HFF-Myc (cell line): Measurements from ENCODE around the gene ARMC9.

Experiments
- DNase-seq: peaks from one replicate; pipeline ENCODE4 v3.0.0-alpha.2; 2011; ENCODE audit warnings: low read depth; ENCODE audit errors: extremely low read depth
- H3K4me3 ChIP-seq: replicated peaks from 2 replicates; pipeline ENCODE4 v1.5.1; 2011; ENCODE audit warnings: low read depth, mild to moderate bottlenecking, control low read depth, low read length
- TF ChIP-seq, protein P1 (sequence below): IDR thresholded peaks from 2 replicates; pipeline ENCODE4 v1.5.1; 2012; ENCODE audit warnings: mild to moderate bottlenecking, low read depth, low read length, control low read depth; ENCODE audit errors: missing control alignments

Gene ARMC9

DNA sequence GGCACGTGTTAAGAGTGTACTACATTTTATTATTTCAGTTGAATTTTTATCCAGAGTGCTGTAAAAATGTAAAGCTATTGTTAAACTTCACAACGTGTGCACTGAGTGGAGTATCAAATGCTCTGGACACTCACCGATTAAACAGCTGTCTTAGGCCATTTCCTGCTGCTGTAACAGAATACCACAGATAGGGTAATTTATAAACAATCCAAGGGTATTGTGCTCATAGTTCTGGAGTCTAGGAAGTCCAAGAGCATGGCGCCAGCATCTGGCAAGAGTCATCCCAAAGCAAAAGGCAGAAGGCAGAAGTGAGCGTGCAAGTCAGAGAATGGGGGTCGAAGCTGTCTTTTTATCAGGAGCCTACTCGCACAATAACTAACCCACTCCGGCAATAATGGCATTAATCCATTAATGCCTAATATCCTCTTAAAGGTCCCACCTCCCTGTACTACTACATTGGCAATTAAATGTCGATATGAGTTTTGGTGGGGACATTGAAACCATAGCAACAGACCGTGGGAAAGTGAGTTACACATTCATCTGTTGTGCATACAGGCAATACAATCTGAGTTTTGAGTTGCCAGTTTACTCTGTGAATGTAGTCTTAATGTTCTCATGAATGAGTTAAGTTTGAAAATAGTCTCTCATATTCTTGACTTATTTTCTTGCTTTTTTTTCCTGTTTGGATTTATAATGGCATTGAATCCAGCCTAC, 64.8 kb downstream of the ARMC9 start:
- no peak for DNase-seq
- TF ChIP-seq, protein P1, sequence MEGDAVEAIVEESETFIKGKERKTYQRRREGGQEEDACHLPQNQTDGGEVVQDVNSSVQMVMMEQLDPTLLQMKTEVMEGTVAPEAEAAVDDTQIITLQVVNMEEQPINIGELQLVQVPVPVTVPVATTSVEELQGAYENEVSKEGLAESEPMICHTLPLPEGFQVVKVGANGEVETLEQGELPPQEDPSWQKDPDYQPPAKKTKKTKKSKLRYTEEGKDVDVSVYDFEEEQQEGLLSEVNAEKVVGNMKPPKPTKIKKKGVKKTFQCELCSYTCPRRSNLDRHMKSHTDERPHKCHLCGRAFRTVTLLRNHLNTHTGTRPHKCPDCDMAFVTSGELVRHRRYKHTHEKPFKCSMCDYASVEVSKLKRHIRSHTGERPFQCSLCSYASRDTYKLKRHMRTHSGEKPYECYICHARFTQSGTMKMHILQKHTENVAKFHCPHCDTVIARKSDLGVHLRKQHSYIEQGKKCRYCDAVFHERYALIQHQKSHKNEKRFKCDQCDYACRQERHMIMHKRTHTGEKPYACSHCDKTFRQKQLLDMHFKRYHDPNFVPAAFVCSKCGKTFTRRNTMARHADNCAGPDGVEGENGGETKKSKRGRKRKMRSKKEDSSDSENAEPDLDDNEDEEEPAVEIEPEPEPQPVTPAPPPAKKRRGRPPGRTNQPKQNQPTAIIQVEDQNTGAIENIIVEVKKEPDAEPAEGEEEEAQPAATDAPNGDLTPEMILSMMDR, result no peak
- H3K4me3 ChIP-seq, result no peak overlapping the region

DNA sequence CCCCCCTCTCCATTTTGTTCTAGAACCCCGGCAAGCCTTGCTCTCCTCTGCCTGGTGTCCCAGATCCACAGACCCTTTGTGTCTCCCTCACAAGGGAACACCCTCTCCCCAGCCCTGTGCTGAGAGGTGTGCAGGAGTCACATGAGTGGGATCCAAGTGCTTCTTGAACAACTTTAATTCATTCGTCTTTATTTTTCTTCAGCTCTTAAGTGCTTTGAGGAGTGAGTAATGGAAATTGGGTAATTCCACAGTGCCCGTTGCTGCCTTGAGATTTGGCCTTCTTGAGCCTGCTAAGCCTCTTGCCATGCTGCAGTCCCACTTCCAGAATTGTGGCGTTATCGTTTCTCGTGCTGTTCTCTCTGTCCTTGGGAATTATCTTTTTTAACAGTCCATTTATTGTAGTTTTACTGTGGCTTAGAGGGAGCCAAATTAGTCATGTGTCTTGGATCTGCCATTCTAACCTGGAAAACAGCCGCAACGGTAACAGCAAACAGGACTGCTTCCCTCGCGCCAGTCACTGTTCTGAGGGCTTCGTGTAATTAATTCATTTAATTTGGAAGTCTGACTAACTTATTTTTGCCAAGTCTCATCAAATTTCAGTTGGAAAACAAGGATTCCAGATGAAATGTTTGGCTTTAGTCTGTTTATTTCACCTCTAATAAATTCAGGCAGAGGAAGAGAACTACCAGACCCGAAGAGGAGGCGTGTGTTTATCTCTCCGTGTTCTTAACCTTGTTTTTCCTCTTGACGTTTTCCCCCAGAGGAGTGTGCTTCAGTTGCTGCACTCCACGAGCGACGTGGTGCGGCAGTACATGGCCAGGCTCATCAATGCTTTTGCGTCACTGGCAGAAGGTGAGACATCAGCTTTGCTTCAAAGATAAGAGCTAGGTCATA, 72.0 kb downstream of the ARMC9 start:
- H3K4me3 ChIP-seq, result no peak overlapping the region

DNA sequence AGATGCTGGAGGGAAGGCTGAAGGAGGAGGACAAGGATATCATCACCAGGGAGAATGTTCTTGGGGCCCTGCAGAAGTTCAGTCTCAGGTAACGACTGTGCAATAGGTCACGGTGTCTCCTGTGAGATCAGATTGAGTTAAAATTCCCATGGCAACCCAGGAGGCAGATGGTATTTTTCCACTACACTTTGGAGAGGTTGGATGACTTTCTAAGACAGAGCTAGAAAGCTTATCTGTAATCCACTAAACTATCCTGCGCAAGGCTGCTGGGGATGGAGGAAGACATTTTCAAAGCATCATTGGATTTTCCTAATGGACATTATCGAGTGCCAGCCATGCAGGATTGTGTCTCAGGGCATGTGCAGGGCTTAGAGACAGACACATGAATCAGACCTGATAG, 74.6 kb downstream of the ARMC9 start:
- no peak for DNase-seq
- TF ChIP-seq, protein P1, result no peak

More for the DNA sequence above, 72.0 kb downstream of the ARMC9 start:
- no peak for DNase-seq
- TF ChIP-seq, protein P1, result no peak

DNA sequence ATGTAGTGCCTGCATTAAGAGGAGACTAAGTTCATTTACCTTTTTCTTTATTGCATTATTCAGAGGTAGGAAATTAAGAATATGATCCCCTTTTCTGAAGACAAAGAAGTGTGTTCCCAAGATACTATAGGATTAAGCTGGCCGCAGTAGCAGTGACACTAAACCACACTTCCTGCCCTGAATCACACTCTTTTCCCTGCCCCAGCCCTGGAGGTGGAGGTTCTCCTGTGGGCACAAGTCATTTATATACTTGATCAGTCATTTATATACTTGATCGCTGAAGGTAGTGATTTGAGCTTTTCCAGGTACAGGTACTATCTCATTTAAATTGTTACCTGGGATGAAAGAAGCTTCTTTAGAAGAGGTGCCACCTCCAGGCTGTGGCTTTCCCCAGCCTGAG, 78.6 kb downstream of the ARMC9 start:
- H3K4me3 ChIP-seq, result no peak overlapping the region
- TF ChIP-seq, protein P1, result no peak
- no peak for DNase-seq

More for the DNA sequence above, 74.6 kb downstream of the ARMC9 start:
- H3K4me3 ChIP-seq, result no peak overlapping the region

DNA sequence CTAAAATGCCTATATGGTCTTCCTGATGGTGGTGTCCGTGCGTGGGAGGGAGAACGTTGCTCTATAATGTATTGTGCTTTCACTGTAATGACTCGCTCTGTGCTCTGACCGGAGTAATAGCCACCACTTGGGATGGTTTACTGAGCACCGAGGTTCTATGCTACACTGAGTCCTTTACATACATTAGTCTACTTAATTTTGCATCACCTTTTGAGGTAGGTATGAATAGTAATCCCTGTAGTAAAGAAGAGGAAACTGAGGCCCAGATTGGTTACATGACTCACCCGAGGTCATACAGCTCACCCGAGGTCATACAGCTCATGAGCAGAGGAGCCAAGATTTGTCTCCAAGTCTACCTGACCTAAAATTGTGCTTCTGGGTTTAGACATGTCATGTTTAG, 79.5 kb downstream of the ARMC9 start:
- TF ChIP-seq, protein P1, result no peak
- no peak for DNase-seq
- no peak overlapping the region for H3K4me3 ChIP-seq

DNA sequence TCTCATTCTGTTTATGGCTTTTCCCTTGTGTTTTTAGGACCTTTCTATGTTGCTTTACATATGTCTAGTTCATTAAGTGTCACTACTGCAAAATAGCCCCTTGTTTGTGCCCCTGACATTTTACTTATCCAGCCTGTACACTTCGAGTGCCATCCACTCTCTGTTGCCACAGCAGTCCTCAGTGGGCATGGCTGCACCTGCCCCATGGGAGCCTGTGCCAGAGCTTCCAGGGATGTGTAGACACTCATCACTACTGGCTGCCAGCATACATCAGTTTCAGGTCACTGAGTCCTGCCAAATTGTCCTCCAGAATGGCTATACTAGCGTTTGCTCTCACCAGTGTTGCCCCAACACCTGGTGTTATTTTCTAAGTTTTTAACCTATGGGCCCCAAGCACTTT, 80.4 kb downstream of the ARMC9 start:
- TF ChIP-seq, protein P1, result no peak

More for the DNA sequence above, 80.4 kb downstream of the ARMC9 start:
- DNase-seq, result no peak
- H3K4me3 ChIP-seq, result no peak overlapping the region
